BLaER1 (cell line): ENCODE results near the gene NFKBIA.
A peak's percentile ranks its signal among the peaks of the same experiment; 100 is the strongest.

ENCODE experiments used
- H3K27ac ChIP-seq: shearing (Covaris generic); formaldehyde crosslinking; 2 replicates; pipeline ENCODE4 v1.8.1; 2022
- H3K27me3 ChIP-seq: shearing (Covaris generic); formaldehyde crosslinking; 2 replicates; pipeline ENCODE4 v1.8.1; 2022
- H3K36me3 ChIP-seq: shearing (Covaris generic); formaldehyde crosslinking; 2 replicates; pipeline ENCODE4 v1.8.1; 2022
- H3K4me1 ChIP-seq: shearing (Covaris generic); formaldehyde crosslinking; 2 replicates; pipeline ENCODE4 v1.8.1; 2022
- H3K4me2 ChIP-seq: shearing (Covaris generic); formaldehyde crosslinking; 2 replicates; pipeline ENCODE4 v1.8.1; 2022
- H3K4me3 ChIP-seq: shearing (Covaris generic); formaldehyde crosslinking; 2 replicates; pipeline ENCODE4 v1.8.1; 2022
- H3K9ac ChIP-seq: shearing (Covaris generic); formaldehyde crosslinking; 2 replicates; pipeline ENCODE4 v1.8.1; 2022
- H3K9me3 ChIP-seq: shearing (Covaris generic); formaldehyde crosslinking; 2 replicates; pipeline ENCODE4 v1.8.1; 2022
- H4K20me1 ChIP-seq: shearing (Covaris generic); formaldehyde crosslinking; 2 replicates; pipeline ENCODE4 v1.8.1; 2022
- Cebpa-rat ChIP-seq: shearing (Covaris generic); IDR thresholded peaks from 2 replicates; pipeline ENCODE4 v1.8.1; 2022

The NFKBIA gene

DNA sequence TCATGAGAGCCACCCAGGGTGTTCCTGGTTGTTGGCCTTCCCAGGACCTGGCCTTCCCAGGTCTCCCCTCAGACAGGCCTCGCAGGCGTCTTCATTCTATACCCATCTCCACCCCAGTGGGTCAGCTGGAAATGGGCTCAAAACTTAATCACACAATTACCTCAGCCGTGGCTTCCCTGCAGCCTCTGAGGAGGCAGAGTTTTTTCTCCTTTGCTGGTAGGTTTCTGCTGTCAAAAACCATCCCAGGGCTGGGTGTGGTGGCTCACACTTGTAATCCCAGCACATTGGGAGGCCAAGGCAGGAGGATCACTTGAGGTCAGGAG lies 13.2 kb downstream of the NFKBIA start:
- no peak overlapping the region for H3K4me3 ChIP-seq
- H3K27ac ChIP-seq, result peak overlapping the region; percentile 22; the same call in 1 of the 2 replicates
- TF ChIP-seq Cebpa-rat, result no peak
- H3K27me3 ChIP-seq, result no peaks in the 10 kb centered on the region
- no peaks in the 10 kb centered on the region for H4K20me1 ChIP-seq
- peaks cover 5% of the 10 kb centered on the region; the same call in 1 of the 2 replicates for H3K4me1 ChIP-seq
- H3K4me2 ChIP-seq, result no peak overlapping the region
- no peaks in the 10 kb centered on the region for H3K36me3 ChIP-seq
- H3K9ac ChIP-seq, result no peak overlapping the region
- no peaks in the 10 kb centered on the region for H3K9me3 ChIP-seq

GRCh38 chr14:35390577-35391387 lies 13.8 kb downstream of the NFKBIA start:
- TF ChIP-seq Cebpa-rat, result no peak
- H4K20me1 ChIP-seq, result no peaks in the 10 kb centered on the region
- no peak overlapping the region for H3K4me2 ChIP-seq
- no peaks in the 10 kb centered on the region for H3K36me3 ChIP-seq
- no peak overlapping the region for H3K4me3 ChIP-seq
- no peak overlapping the region for H3K9ac ChIP-seq
- H3K27me3 ChIP-seq, result no peaks in the 10 kb centered on the region
- no peaks in the 10 kb centered on the region for H3K9me3 ChIP-seq
- H3K27ac ChIP-seq, result peak overlapping the region; percentile 22; the same call in 1 of the 2 replicates
- peaks cover 10% of the 10 kb centered on the region for H3K4me1 ChIP-seq

- Histone ChIP-seq H3K9ac (no peak overlapping the region), H4K20me1 (no peaks in the 10 kb centered on the region), H3K27me3 (no peaks in the 10 kb centered on the region), H3K4me1 (peaks cover 25% of the 10 kb centered on the region), H3K4me2 (no peak overlapping the region), H3K36me3 (no peaks in the 10 kb centered on the region), H3K27ac (no peak overlapping the region), H3K4me3 (no peak overlapping the region), H3K9me3 (no peaks in the 10 kb centered on the region)
- 0 out of 2 replicates have a peak, but pooled peaks have one; percentile 1 for TF ChIP-seq Cebpa-rat
These were observed 15.3 kb downstream of the NFKBIA start for GRCh38 chr14:35389315-35389667.

DNA sequence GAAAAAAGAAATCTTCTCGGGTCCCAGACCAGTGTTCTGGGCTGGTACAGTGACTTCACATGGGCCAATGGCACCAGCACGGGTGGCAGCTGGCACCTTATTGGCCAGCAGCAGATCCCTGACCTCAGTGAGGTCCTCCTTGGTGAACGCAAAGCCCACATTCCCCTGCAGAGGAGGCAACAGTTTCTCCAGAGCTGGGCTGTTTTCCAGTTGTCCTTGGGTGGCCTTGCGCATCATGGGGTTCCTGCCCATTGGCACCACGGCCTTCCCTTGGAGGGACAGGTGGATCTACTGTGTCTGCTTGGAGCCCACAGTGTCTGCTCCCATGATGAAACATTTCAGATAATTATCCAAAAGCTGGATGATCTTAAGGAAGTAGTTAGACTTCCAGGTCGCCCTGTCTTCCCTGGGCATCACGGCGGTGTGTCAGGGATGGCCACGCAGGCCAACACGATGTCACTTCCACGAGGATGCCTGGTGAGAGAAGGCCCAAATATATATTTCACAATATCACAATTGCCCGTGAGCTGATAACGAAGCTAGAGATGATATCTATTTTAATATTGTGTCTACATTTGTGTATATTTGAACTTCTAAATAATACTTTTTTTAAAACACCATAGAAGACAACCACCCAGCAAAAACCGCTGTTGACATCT lies 15.8 kb downstream of the NFKBIA start:
- no peak overlapping the region for H3K4me3 ChIP-seq
- peaks cover 30% of the 10 kb centered on the region for H3K4me1 ChIP-seq
- H3K9ac ChIP-seq, result no peak overlapping the region
- H3K27ac ChIP-seq, result no peak overlapping the region
- TF ChIP-seq Cebpa-rat, result peak; percentile 36; the same call in 1 of the 2 replicates
- no peaks in the 10 kb centered on the region for H3K9me3 ChIP-seq
- no peaks in the 10 kb centered on the region for H4K20me1 ChIP-seq
- H3K27me3 ChIP-seq, result no peaks in the 10 kb centered on the region
- H3K4me2 ChIP-seq, result no peak overlapping the region
- H3K36me3 ChIP-seq, result no peaks in the 10 kb centered on the region

GRCh38 chr14:35387713-35388579 lies 16.6 kb downstream of the NFKBIA start:
- peaks cover 31% of the 10 kb centered on the region for H3K4me1 ChIP-seq
- no peak for TF ChIP-seq Cebpa-rat
- no peak overlapping the region for H3K4me2 ChIP-seq
- H3K9me3 ChIP-seq, result no peaks in the 10 kb centered on the region
- H3K9ac ChIP-seq, result no peak overlapping the region
- no peak overlapping the region for H3K27ac ChIP-seq
- no peaks in the 10 kb centered on the region for H3K36me3 ChIP-seq
- H3K4me3 ChIP-seq, result no peak overlapping the region
- no peaks in the 10 kb centered on the region for H4K20me1 ChIP-seq
- no peaks in the 10 kb centered on the region for H3K27me3 ChIP-seq

DNA sequence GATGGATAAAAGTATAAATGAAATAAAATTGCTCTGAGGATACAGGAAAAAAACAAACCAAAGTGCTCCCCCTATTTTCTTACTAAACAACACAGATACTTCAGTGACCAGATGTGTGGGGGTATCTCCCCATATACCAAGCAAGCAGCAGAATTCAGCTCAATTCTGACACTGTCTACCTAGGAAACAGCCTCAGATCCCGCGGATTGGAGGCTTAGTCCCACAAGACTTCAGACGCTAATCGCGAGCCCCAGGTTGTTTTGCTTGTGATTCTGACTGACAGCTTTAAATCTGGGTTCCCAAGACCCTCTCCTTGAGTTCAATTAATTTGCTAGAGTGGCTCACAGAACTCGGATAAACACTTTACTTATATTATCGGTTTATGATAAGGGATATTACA lies 17.3 kb downstream of the NFKBIA start:
- Histone ChIP-seq H3K4me1 (peaks cover 31% of the 10 kb centered on the region), H3K27ac (no peak overlapping the region), H3K9me3 (no peaks in the 10 kb centered on the region), H3K4me3 (no peak overlapping the region), H3K4me2 (no peak overlapping the region), H3K36me3 (no peaks in the 10 kb centered on the region), H3K27me3 (no peaks in the 10 kb centered on the region), H3K9ac (no peak overlapping the region), H4K20me1 (no peaks in the 10 kb centered on the region)
- TF ChIP-seq Cebpa-rat, result no peak

DNA sequence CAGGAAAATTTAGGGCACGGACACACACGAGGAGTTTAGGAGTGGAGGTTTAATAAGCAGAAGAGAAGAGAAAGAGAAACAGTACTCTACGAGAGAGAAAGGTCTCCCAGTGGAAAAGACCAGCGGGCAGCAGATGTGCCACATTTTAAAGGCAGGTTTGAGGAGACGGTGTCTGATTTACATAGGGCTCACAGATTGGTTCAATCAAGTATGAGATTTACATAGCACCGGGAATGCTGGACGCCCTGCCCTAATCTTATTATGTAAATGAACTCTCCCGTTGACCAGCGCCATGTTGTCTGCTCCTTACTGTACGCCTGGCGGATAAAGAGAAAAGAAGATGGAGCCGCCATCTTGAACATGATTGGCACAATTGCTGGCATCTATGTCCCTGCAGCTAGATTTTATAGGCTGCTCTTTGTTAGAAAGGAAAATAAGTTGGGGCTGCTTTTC lies 17.9 kb downstream of the NFKBIA start:
- no peak overlapping the region for H3K27ac ChIP-seq
- H3K4me2 ChIP-seq, result no peak overlapping the region
- no peak overlapping the region for H3K9ac ChIP-seq
- H3K4me1 ChIP-seq, result peaks cover 31% of the 10 kb centered on the region
- no peaks in the 10 kb centered on the region for H4K20me1 ChIP-seq
- no peak overlapping the region for H3K4me3 ChIP-seq
- H3K9me3 ChIP-seq, result no peaks in the 10 kb centered on the region
- H3K36me3 ChIP-seq, result no peaks in the 10 kb centered on the region
- no peak for TF ChIP-seq Cebpa-rat
- H3K27me3 ChIP-seq, result no peaks in the 10 kb centered on the region

- H4K20me1 ChIP-seq, result no peaks in the 10 kb centered on the region
- H3K9ac ChIP-seq, result peak overlapping the region; percentile 54
- TF ChIP-seq Cebpa-rat, result no peak
- H3K4me3 ChIP-seq, result no peak overlapping the region
- peaks cover 31% of the 10 kb centered on the region for H3K4me1 ChIP-seq
- no peaks in the 10 kb centered on the region for H3K9me3 ChIP-seq
- no peaks in the 10 kb centered on the region for H3K27me3 ChIP-seq
- H3K27ac ChIP-seq, result peak overlapping the region; percentile 80
- H3K4me2 ChIP-seq, result peak overlapping the region; percentile 72
- no peaks in the 10 kb centered on the region for H3K36me3 ChIP-seq
These were observed 19.3 kb downstream of the NFKBIA start for GRCh38 chr14:35385042-35385839.

GRCh38 chr14:35384455-35385041 lies 20.0 kb downstream of the NFKBIA start:
- Histone ChIP-seq H3K27me3 (no peaks in the 10 kb centered on the region), H3K4me1 (peaks cover 31% of the 10 kb centered on the region), H3K9ac (no peak overlapping the region), H4K20me1 (no peaks in the 10 kb centered on the region), H3K4me2 (peak overlapping the region; percentile 72), H3K4me3 (no peak overlapping the region), H3K9me3 (no peaks in the 10 kb centered on the region), H3K36me3 (no peaks in the 10 kb centered on the region), H3K27ac (peak overlapping the region; percentile 80)
- TF ChIP-seq Cebpa-rat, result no peak
